HepG2 (cell line): Measurements from ENCODE around the gene P4HTM. TPM values are rescaled to one million over a fixed set of nuclear protein-coding genes. Genes with fewer than 3 reads are reported as not detected.
A peak's percentile ranks its signal among the peaks of the same experiment; 100 is the strongest.

ENCODE experiments used
- CBX2 ChIP-seq, 2 experiments: fragments of 200-600 bp in 1 of 2; sonication (generic); formaldehyde crosslinking in 1 of 2; IDR thresholded peaks; 2 replicates each; pipeline versions ENCODE4 v1.7.0 to v1.8.1; 2018 to 2022; ENCODE audit warnings: low read depth in 2 of 2, low read length in 1 of 2, mild to moderate bottlenecking in 1 of 2, missing genetic modification reagents in 1 of 2
- HOXA9 ChIP-seq: sonication (generic); formaldehyde crosslinking; IDR thresholded peaks from 2 replicates; pipeline ENCODE4 v1.8.1; 2022; ENCODE audit warnings: missing genetic modification reagents, mild to moderate bottlenecking, moderate library complexity, borderline replicate concordance
- NFE2L1 ChIP-seq: sonication (generic); formaldehyde crosslinking; IDR thresholded peaks from 2 replicates; pipeline ENCODE4 v1.4.0; 2020; ENCODE audit warnings: missing genetic modification reagents, mild to moderate bottlenecking, borderline replicate concordance
- NFKBIZ ChIP-seq: IDR thresholded peaks from 2 replicates; pipeline ENCODE4 v1.6.1; 2018; ENCODE audit warnings: missing genetic modification reagents, missing compliant biosample characterization
- POLR2AphosphoS2 ChIP-seq: IDR thresholded peaks from 2 replicates; pipeline ENCODE4 v1.6.1; 2011; ENCODE audit warnings: low read depth, low read length, improper control_type of control experiment
- PTBP1 ChIP-seq: fragments of 200-400 bp; formaldehyde crosslinking; IDR thresholded peaks from 2 replicates; pipeline ENCODE4 v1.6.1; 2018; ENCODE audit warnings: low read length, low read depth; ENCODE audit not compliant: poor library complexity, severe bottlenecking
- SALL1 ChIP-seq: sonication (generic); formaldehyde crosslinking; IDR thresholded peaks from 2 replicates; pipeline ENCODE4 v1.8.0; 2022; ENCODE audit warnings: mild to moderate bottlenecking, missing genetic modification reagents
- SIX1 ChIP-seq: sonication (generic); formaldehyde crosslinking; IDR thresholded peaks from 2 replicates; pipeline ENCODE4 v1.4.0; 2020; ENCODE audit warnings: missing genetic modification reagents, borderline replicate concordance
- SSRP1 ChIP-seq: IDR thresholded peaks from 2 replicates; pipeline ENCODE4 v1.6.1; 2016; ENCODE audit warnings: control low read depth
- TAF1 ChIP-seq: sonication (generic); formaldehyde crosslinking; IDR thresholded peaks from 2 replicates; pipeline ENCODE4 v1.4.0; 2020; ENCODE audit warnings: missing genetic modification reagents
- TAF15 ChIP-seq: fragments of 200-400 bp; formaldehyde crosslinking; IDR thresholded peaks from one replicate; pipeline ENCODE4 v1.6.1; 2018; ENCODE audit warnings: mild to moderate bottlenecking, low read depth, low read length; ENCODE audit not compliant: poor library complexity, severe bottlenecking
- TBP ChIP-seq: sonication (generic); formaldehyde crosslinking; IDR thresholded peaks from 2 replicates; pipeline ENCODE4 v1.5.0; 2020; ENCODE audit warnings: missing genetic modification reagents
- ZNF251 ChIP-seq: sonication (generic); formaldehyde crosslinking; IDR thresholded peaks from 2 replicates; pipeline ENCODE4 v1.9.0; 2021; ENCODE audit warnings: mild to moderate bottlenecking, missing genetic modification reagents
- ZNF33A ChIP-seq: sonication (generic); formaldehyde crosslinking; IDR thresholded peaks from 2 replicates; pipeline ENCODE4 v1.5.1; 2020; ENCODE audit warnings: missing genetic modification reagents, mild to moderate bottlenecking, moderate library complexity, borderline replicate concordance
- ZSCAN20 ChIP-seq: sonication (generic); formaldehyde crosslinking; IDR thresholded peaks from 2 replicates; pipeline ENCODE4 v1.4.0; 2020; ENCODE audit warnings: missing genetic modification reagents, mild to moderate bottlenecking, borderline replicate concordance
- ZSCAN9 ChIP-seq: IDR thresholded peaks from 2 replicates; pipeline ENCODE4 v1.6.1; 2016; ENCODE audit warnings: borderline replicate concordance
- polyA plus RNA-seq, 8 experiments: library from polyadenylated mRNA; depleted of rRNA in 3 of 8; stranded (reverse) in 7 of 8; unstranded in 1 of 8; fragments of >200 nt; fragmentation: Illumina TruSeq in 4 of 8; extraction: Trizol in 4 of 8; gene quantifications; 2 replicates each; pipeline versions ENCODE4 v1.2.1 to v1.2.3, GENCODE V29; 2011 to 2016; ENCODE audit warnings: low read depth in 4 of 8, missing spikeins in 1 of 8, mixed read lengths in 1 of 8; ENCODE audit not compliant: insufficient read depth in 1 of 8
- total RNA-seq, 5 experiments: library from RNA; depleted of rRNA; stranded (reverse); fragments of >200 nt; fragmentation: Illumina TruSeq; extraction: Trizol; gene quantifications; 2 replicates each; pipeline ENCODE4 v1.2.3, GENCODE V29; 2016; ENCODE audit warnings: low read depth in 1 of 5
- TF ChIP-seq, protein P1 (sequence below): IDR thresholded peaks from 2 replicates; pipeline ENCODE4 v1.6.1; 2018; ENCODE audit warnings: missing genetic modification reagents, mild to moderate bottlenecking, missing compliant biosample characterization
- TF ChIP-seq, protein P2 (sequence below): sonication (generic); formaldehyde crosslinking; IDR thresholded peaks from 2 replicates; pipeline ENCODE4 v1.5.0; 2020; ENCODE audit warnings: missing genetic modification reagents
- TF ChIP-seq, protein P3 (sequence below): sonication (generic); formaldehyde crosslinking; IDR thresholded peaks from 2 replicates; pipeline ENCODE4 v1.4.0; 2020; ENCODE audit warnings: mild to moderate bottlenecking, missing genetic modification reagents
- TF ChIP-seq, protein P4 (sequence below): IDR thresholded peaks from 2 replicates; pipeline ENCODE4 v1.6.1; 2016; ENCODE audit warnings: mild to moderate bottlenecking, missing biosample characterization, missing genetic modification reagents
- TF ChIP-seq, protein P5 (sequence below): sonication (generic); formaldehyde crosslinking; IDR thresholded peaks from 2 replicates; pipeline ENCODE4 v1.5.0; 2020; ENCODE audit warnings: mild to moderate bottlenecking, missing genetic modification reagents

P4HTM gene
- total and polyA plus RNA-seq, 2 of the 13 experiments (the other 11 are each of a cell fraction or from before 2014, with no cell fraction given), result 0.01 TPM; not detected in 1

DNA sequence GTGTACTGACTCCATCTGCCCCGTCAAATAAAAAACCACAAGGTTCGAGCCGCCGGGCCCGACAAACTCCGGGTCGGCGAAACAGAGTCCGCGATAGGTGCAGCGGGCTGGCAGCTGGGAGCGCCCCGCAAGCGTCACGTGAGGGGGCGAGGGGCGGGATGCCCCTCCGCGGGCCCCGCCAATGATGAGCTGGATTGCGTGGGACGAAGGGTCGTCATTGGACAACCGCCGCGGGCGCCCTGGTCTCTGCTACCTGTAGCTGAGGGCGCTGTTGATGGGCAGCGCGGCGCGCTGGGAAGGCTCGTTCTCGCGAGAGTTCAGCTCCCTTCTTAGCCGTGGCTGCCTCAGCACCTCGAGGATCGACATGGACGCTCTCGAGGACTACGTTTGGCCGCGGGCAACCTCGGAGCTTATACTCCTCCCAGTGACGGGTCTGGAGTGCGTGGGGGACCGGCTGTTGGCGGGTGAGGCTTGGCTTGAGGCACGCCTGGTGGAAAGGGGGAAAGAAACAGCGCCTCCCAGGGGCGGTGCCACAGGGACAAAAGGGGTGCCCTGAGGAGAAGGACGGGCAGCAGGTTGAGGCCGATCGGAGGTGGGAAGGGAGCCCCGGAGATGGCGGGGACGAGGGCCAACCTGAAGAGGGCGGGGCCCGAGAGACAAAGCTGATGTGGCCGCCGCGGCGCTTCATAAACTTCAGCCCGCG is 17.2 kb downstream of the P4HTM start, which contains the start of gene WDR6 (continued):
- TF ChIP-seq ZSCAN20 (no peak; the same call in 1 of the 2 replicates), POLR2AphosphoS2 (no peak), ZNF33A (no peak), TAF1 (CRISPR knock-in tag) (peak; percentile 90), NFKBIZ (CRISPR knock-in tag) (0 out of 2 replicates have a peak, but pooled peaks have one; percentile 35), SIX1 (CRISPR knock-in tag) (no peak), SALL1 (CRISPR knock-in tag) (peak; percentile 78), SSRP1 (CRISPR knock-in tag) (no peak), NFE2L1 (CRISPR knock-in tag) (no peak), ZSCAN9 (CRISPR knock-in tag) (peak; percentile 83; the same call in 1 of the 2 replicates), ZNF251 (CRISPR knock-in tag) (peak; percentile 74; the same call in 1 of the 2 replicates), PTBP1 (peak; percentile 88), CBX2 (IDR thresholded peaks at IDR 0.05; ENCODE audit: low read depth, low read length) (no peak), CBX2 (CRISPR knock-in tag; IDR thresholded peaks at IDR 0.05; ENCODE audit: low read depth) (no peak), TAF15 (no peak), TBP (CRISPR knock-in tag) (no peak), HOXA9 (CRISPR knock-in tag) (peak; percentile 92)
- TF ChIP-seq, protein P1, sequence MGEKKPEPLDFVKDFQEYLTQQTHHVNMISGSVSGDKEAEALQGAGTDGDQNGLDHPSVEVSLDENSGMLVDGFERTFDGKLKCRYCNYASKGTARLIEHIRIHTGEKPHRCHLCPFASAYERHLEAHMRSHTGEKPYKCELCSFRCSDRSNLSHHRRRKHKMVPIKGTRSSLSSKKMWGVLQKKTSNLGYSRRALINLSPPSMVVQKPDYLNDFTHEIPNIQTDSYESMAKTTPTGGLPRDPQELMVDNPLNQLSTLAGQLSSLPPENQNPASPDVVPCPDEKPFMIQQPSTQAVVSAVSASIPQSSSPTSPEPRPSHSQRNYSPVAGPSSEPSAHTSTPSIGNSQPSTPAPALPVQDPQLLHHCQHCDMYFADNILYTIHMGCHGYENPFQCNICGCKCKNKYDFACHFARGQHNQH (CRISPR knock-in tag), result peak; percentile 73; the same call in 1 of the 2 replicates
- TF ChIP-seq, protein P2, sequence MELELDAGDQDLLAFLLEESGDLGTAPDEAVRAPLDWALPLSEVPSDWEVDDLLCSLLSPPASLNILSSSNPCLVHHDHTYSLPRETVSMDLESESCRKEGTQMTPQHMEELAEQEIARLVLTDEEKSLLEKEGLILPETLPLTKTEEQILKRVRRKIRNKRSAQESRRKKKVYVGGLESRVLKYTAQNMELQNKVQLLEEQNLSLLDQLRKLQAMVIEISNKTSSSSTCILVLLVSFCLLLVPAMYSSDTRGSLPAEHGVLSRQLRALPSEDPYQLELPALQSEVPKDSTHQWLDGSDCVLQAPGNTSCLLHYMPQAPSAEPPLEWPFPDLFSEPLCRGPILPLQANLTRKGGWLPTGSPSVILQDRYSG, result no peak
- TF ChIP-seq, protein P3, sequence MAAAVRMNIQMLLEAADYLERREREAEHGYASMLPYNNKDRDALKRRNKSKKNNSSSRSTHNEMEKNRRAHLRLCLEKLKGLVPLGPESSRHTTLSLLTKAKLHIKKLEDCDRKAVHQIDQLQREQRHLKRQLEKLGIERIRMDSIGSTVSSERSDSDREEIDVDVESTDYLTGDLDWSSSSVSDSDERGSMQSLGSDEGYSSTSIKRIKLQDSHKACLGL (CRISPR knock-in tag), result peak; percentile 74
- TF ChIP-seq, protein P4, sequence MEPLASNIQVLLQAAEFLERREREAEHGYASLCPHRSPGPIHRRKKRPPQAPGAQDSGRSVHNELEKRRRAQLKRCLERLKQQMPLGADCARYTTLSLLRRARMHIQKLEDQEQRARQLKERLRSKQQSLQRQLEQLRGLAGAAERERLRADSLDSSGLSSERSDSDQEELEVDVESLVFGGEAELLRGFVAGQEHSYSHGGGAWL (CRISPR knock-in tag), result peak; percentile 13; the same call in 1 of the 2 replicates
- TF ChIP-seq, protein P5, sequence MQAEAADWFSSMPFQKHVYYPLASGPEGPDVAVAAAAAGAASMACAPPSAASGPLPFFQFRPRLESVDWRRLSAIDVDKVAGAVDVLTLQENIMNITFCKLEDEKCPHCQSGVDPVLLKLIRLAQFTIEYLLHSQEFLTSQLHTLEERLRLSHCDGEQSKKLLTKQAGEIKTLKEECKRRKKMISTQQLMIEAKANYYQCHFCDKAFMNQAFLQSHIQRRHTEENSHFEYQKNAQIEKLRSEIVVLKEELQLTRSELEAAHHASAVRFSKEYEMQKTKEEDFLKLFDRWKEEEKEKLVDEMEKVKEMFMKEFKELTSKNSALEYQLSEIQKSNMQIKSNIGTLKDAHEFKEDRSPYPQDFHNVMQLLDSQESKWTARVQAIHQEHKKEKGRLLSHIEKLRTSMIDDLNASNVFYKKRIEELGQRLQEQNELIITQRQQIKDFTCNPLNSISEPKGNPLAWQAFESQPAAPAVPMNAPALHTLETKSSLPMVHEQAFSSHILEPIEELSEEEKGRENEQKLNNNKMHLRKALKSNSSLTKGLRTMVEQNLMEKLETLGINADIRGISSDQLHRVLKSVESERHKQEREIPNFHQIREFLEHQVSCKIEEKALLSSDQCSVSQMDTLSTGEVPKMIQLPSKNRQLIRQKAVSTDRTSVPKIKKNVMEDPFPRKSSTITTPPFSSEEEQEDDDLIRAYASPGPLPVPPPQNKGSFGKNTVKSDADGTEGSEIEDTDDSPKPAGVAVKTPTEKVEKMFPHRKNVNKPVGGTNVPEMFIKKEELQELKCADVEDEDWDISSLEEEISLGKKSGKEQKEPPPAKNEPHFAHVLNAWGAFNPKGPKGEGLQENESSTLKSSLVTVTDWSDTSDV (CRISPR knock-in tag), result no peak
